K562 (cell line): ENCODE measurements around the gene SREBF1. TPM values are rescaled to one million over a fixed set of nuclear protein-coding genes. Genes with fewer than 3 reads are reported as not detected.

Experiments used
- ATAC-seq: fragments of 200-7000 bp; cut with Tn5 transposase; 3 replicates; pipeline ENCODE4 v1.9.1; 2020; ENCODE audit warnings: moderate library complexity
- BruUV-seq: library from RNA; stranded (reverse); fragments of 400-500 nt; replicated peaks from 2 replicates; lab custom pipeline; 2021; lab: Mats Ljungman, UMichigan
- CTCF ChIA-PET: fragments of 300-600 bp; formaldehyde crosslinking; extraction: SDS; loops from one replicate; lab custom pipeline; 2021; ENCODE audit warnings: low intra/inter-chr PET ratio; lab: Yijun Ruan, JAX
- POLR2A ChIA-PET: fragments of 300-600, 350-650 bp; sonication (Branson Sonifier 250); formaldehyde crosslinking; extraction: SDS; loops from one replicate; lab custom pipeline; 2021; ENCODE audit warnings: antibody characterized with exemption, inconsistent platforms; lab: Yijun Ruan, JAX
- DNase-seq, 4 experiments: peaks; one replicate each; pipeline versions ENCODE4 v3.0.0 to v3.0.0-alpha.2; 2011 to 2018; ENCODE audit warnings: low spot score in 3 of 4, mixed read lengths in 3 of 4; ENCODE audit errors: extremely low read depth in 1 of 4
- FAIRE-seq: peaks from 2 replicates; lab custom pipeline; 2011; peaks lifted over from hg19 to GRCh38; lab: Jason Lieb, UNC
- H2AFZ ChIP-seq: 2 replicates; pipeline ENCODE4 v1.6.0; 2011; ENCODE audit warnings: low read depth, low read length, control low read depth, inconsistent platforms
- H3K27ac ChIP-seq: fragments of 200-600 bp; 3 replicates; pipeline ENCODE4 v1.8.0; 2011; ENCODE audit warnings: low read depth, mild to moderate bottlenecking, control low read depth, inconsistent platforms, low read length, moderate library complexity, mixed read lengths; ENCODE audit errors: extremely low read depth
- H3K27me3 ChIP-seq, 2 experiments: fragments of 300-600 bp in 1 of 2; 2 replicates in 1 of 2; 3 replicates in 1 of 2; pipeline versions ENCODE4 v1.6.0 to v1.8.0; 2011; ENCODE audit warnings: inconsistent platforms in 2 of 2, low read length in 2 of 2, mild to moderate bottlenecking in 1 of 2, mixed read lengths in 1 of 2, moderate library complexity in 1 of 2; ENCODE audit not compliant: control insufficient read depth in 2 of 2, insufficient read depth in 2 of 2
- H3K36me3 ChIP-seq: fragments of 300-600 bp; 3 replicates; pipeline ENCODE4 v1.8.0; 2011; ENCODE audit warnings: mild to moderate bottlenecking, low read length, inconsistent platforms; ENCODE audit not compliant: control insufficient read depth, insufficient read depth
- H3K4me1 ChIP-seq, 2 experiments: fragments of 200-600 bp in 1 of 2; replicated peaks in 1 of 2; 2 replicates in 1 of 2; 3 replicates in 1 of 2; pipeline versions ENCODE4 v1.5.1 to v1.8.0; 2011; ENCODE audit warnings: inconsistent platforms in 2 of 2, low read length in 2 of 2, mild to moderate bottlenecking in 1 of 2, mixed read lengths in 1 of 2, moderate library complexity in 1 of 2; ENCODE audit not compliant: control insufficient read depth in 2 of 2, insufficient read depth in 2 of 2
- H3K4me2 ChIP-seq: 2 replicates; pipeline ENCODE4 v1.6.1; 2011; ENCODE audit warnings: low read length, control low read depth, inconsistent platforms, mixed read lengths; ENCODE audit not compliant: insufficient read depth
- H3K4me3 ChIP-seq: fragments of 200-600 bp; sonication (generic), shearing (Covaris generic); 2 replicates; pipeline ENCODE4 v1.5.1; 2016; ENCODE audit warnings: control low read depth, inconsistent platforms
- H3K79me2 ChIP-seq: fragments of 200-600 bp; 3 replicates; pipeline ENCODE4 v1.8.0; 2011; ENCODE audit warnings: low read length, inconsistent platforms; ENCODE audit not compliant: control insufficient read depth, insufficient read depth
- H3K9ac ChIP-seq, 2 experiments: 2 replicates each; pipeline versions ENCODE4 v1.6.0 to v1.6.1; 2011; ENCODE audit warnings: low read depth in 2 of 2, low read length in 2 of 2, control low read depth in 1 of 2, inconsistent platforms in 1 of 2, mild to moderate bottlenecking in 1 of 2, mixed read lengths in 1 of 2; ENCODE audit not compliant: insufficient read depth in 1 of 2
- H3K9me1 ChIP-seq: one replicate; pipeline ENCODE4 v1.6.0; 2011; ENCODE audit warnings: inconsistent platforms, mild to moderate bottlenecking, low read length, moderate library complexity; ENCODE audit not compliant: control insufficient read depth, insufficient read depth
- H3K9me3 ChIP-seq: replicated peaks from 2 replicates; pipeline ENCODE4 v1.5.1; 2011; ENCODE audit warnings: low read depth, low read length, inconsistent platforms; ENCODE audit not compliant: control insufficient read depth, insufficient read depth
- H4K20me1 ChIP-seq: replicated peaks from 2 replicates; pipeline ENCODE4 v1.6.1; 2011; ENCODE audit warnings: low read length, inconsistent platforms, mixed read lengths; ENCODE audit not compliant: control insufficient read depth, insufficient read depth
- CBFB ChIP-seq: sonication (generic); formaldehyde crosslinking; IDR thresholded peaks from 2 replicates; pipeline ENCODE4 v1.4.0; 2020; ENCODE audit warnings: mild to moderate bottlenecking, missing genetic modification reagents
- MXI1 ChIP-seq: IDR thresholded peaks from 2 replicates; pipeline ENCODE4 v1.6.1; 2011; ENCODE audit warnings: low read depth, mild to moderate bottlenecking, improper control_type of control experiment, low read length
- MYC ChIP-seq, 2 experiments: fragments of 250-450 bp in 1 of 2; sonication (Bioruptor Pico) in 1 of 2; IDR thresholded peaks; 2 replicates each; pipeline versions ENCODE4 v1.5.1 to v1.6.1; 2012 to 2021; ENCODE audit warnings: low read depth in 2 of 2, borderline replicate concordance in 1 of 2, improper control_type of control experiment in 1 of 2, low read length in 1 of 2, mild to moderate bottlenecking in 1 of 2, moderate library complexity in 1 of 2
- OTX1 ChIP-seq: fragments of 450-650 bp; formaldehyde crosslinking; IDR thresholded peaks from 2 replicates; pipeline ENCODE4 v1.4.0; 2022; ENCODE audit warnings: mild to moderate bottlenecking
- STAG1 ChIP-seq: sonication (generic); formaldehyde crosslinking; IDR thresholded peaks from 2 replicates; pipeline ENCODE4 v1.5.0; 2020; ENCODE audit warnings: missing genetic modification reagents, borderline replicate concordance
- ZNF282 ChIP-seq: sonication (generic); formaldehyde crosslinking; IDR thresholded peaks from 2 replicates; pipeline ENCODE4 v1.8.1; 2023; ENCODE audit warnings: missing genetic modification reagents
- ZNF668 ChIP-seq: fragments of 250-450 bp; sonication (Bioruptor Pico); IDR thresholded peaks from 2 replicates; pipeline ENCODE4 v1.8.0; 2022; ENCODE audit warnings: mild to moderate bottlenecking, inconsistent platforms
- WGBS: fragments of 100-300 bp; shearing (Covaris generic); methylation state at CpG from one replicate; pipeline ENCODE4 v1.1.6; 2016; ENCODE audit warnings: low coverage, mixed read lengths; ENCODE audit not compliant: insufficient coverage; ENCODE audit errors: missing lambda C conversion rate; 5-methylcytosine and 5-hydroxymethylcytosine counted together
- in situ Hi-C: fragments of 300-500 bp; cut with MboI; formaldehyde crosslinking; loops from 4 replicates; pipeline ENCODE4 v1.15.0; 2018; ENCODE audit warnings: inconsistent platforms, mixed read lengths
- intact Hi-C: fragments of 100-400 bp; cut with micrococcal nuclease; formaldehyde crosslinking; loops from 2 replicates; pipeline ENCODE4 v1.14.2; 2022
- polyA plus RNA-seq, 8 experiments: library from polyadenylated mRNA; depleted of rRNA in 4 of 8; stranded (reverse) in 5 of 8; unstranded in 3 of 8; fragments of >200 nt; fragmentation: Nextera tagmentation in 2 of 8; fragmentation: Illumina TruSeq in 1 of 8; extraction: Ambion mirVana in 2 of 8; extraction: Trizol in 1 of 8; gene quantifications; 2 replicates each; pipeline versions ENCODE4 v1.2.1 to v1.2.3, GENCODE V29; 2011 to 2014; ENCODE audit warnings: inconsistent platforms in 1 of 8, missing spikeins in 1 of 8
- total RNA-seq, 7 experiments: library from RNA; depleted of rRNA in 6 of 7; stranded (reverse); fragments of >200 nt in 6 of 7; fragmentation: Illumina TruSeq in 2 of 7; extraction: Trizol in 2 of 7; gene quantifications; 2 replicates each; pipeline versions ENCODE4 v1.2.1 to v1.2.3, GENCODE V29; 2011 to 2021; ENCODE audit warnings: low replicate concordance in 1 of 7
- TF ChIP-seq, protein P1 (sequence below): fragments of 450-650 bp; IDR thresholded peaks from 2 replicates; pipeline ENCODE4 v1.6.1; 2016; ENCODE audit warnings: mild to moderate bottlenecking
- TF ChIP-seq, protein P2 (sequence below): fragments of 450-650 bp; conservative IDR thresholded peaks from 2 replicates; pipeline ENCODE4 v1.6.1; 2016; ENCODE audit warnings: missing genetic modification characterization, low read depth, mild to moderate bottlenecking, missing compliant biosample characterization, moderate library complexity
- TF ChIP-seq, protein P3 (sequence below): sonication (generic); formaldehyde crosslinking; IDR thresholded peaks from 2 replicates; pipeline ENCODE4 v1.8.0; 2022; ENCODE audit warnings: missing genetic modification reagents, mild to moderate bottlenecking, borderline replicate concordance
- TF ChIP-seq, protein P4 (sequence below), 2 experiments: fragments of 450-650 bp; conservative IDR thresholded peaks; 2 replicates each; pipeline ENCODE4 v1.6.1; 2017; ENCODE audit warnings: mild to moderate bottlenecking in 2 of 2, moderate library complexity in 2 of 2

SREBF1 gene
- total and polyA plus RNA-seq, 9 of the 15 experiments (the other 6 are each of a cell fraction or from before 2014, with no cell fraction given) = 1.6 to 169 (median 69.4) TPM

DNA sequence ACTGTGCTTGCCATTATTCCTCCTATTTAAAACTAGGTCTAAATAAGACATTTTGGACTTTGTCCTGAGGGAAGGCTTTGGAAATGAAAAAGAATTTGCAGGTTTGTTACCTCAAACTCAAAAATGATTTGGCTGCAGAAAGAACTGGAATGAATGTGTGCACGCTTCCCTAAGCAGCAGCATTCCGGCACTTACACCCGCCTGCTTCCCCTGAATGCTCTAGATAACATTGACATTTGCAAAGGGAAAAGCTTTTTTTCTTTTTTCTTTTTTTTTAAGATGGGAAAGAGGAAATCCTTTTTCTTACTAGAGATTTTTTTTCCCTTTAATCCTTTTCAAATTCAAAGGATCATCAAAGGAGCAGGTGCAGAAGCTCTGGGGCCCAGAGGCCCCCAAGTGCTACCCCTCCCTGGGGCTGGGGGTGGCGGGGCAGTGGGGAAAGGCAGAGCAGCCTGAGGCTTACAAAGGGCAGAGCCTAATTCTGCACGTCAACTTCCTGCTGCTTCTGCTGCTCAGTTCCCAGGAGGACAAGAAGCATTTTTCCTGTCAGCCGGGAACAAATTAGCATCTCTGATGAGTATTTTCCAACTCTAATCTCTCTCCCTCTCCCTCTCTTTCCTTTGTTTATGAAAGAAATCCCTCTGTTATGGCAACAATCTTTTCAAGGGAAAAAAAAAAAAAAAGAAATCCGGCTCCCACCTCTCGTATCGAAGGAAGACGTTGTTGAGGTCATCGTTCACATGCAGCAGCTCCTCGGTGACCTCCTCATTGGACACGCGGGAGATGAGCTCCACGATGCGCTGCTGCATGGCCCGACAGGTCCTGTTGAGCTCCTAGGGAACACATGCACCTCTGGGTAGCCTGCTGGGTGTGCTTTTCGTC, 32.1 kb upstream of the SREBF1 start:
- Histone ChIP-seq H3K27me3 (no peaks in the 10 kb centered on the region), H3K4me2 (no peak overlapping the region), H3K4me1 (peaks cover 0 to 3% of the 10 kb centered on the region in 2 experiments; a peak in 1 of 5 replicates), H3K36me3 (no peaks in the 10 kb centered on the region), H3K9me3 (no peaks in the 10 kb centered on the region), H3K79me2 (no peaks in the 10 kb centered on the region), H3K9me1 (no peaks in the 10 kb centered on the region), H2AFZ (no peak overlapping the region), H4K20me1 (no peaks in the 10 kb centered on the region), H3K27ac (no peak overlapping the region), H3K4me3 (no peak overlapping the region), H3K9ac (no peak overlapping the region)
- ATAC-seq = no peak
- 52% methylated on average over 13 of the region's 18 CpGs for WGBS
- DNase-seq = no peak
- CTCF ChIA-PET = no interaction called here
- POLR2A ChIA-PET = no interaction called here
- TF ChIP-seq, protein P1, sequence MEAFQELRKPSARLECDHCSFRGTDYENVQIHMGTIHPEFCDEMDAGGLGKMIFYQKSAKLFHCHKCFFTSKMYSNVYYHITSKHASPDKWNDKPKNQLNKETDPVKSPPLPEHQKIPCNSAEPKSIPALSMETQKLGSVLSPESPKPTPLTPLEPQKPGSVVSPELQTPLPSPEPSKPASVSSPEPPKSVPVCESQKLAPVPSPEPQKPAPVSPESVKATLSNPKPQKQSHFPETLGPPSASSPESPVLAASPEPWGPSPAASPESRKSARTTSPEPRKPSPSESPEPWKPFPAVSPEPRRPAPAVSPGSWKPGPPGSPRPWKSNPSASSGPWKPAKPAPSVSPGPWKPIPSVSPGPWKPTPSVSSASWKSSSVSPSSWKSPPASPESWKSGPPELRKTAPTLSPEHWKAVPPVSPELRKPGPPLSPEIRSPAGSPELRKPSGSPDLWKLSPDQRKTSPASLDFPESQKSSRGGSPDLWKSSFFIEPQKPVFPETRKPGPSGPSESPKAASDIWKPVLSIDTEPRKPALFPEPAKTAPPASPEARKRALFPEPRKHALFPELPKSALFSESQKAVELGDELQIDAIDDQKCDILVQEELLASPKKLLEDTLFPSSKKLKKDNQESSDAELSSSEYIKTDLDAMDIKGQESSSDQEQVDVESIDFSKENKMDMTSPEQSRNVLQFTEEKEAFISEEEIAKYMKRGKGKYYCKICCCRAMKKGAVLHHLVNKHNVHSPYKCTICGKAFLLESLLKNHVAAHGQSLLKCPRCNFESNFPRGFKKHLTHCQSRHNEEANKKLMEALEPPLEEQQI = no peak
- TF ChIP-seq, protein P2, sequence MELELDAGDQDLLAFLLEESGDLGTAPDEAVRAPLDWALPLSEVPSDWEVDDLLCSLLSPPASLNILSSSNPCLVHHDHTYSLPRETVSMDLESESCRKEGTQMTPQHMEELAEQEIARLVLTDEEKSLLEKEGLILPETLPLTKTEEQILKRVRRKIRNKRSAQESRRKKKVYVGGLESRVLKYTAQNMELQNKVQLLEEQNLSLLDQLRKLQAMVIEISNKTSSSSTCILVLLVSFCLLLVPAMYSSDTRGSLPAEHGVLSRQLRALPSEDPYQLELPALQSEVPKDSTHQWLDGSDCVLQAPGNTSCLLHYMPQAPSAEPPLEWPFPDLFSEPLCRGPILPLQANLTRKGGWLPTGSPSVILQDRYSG = no peak
- TF ChIP-seq ZNF282 (CRISPR knock-in tag) (no peak), STAG1 (no peak), MYC (IDR thresholded peaks at IDR 0.05; ENCODE audit: low read depth, low read length) (no peak), MYC (CRISPR knock-in tag; IDR thresholded peaks at IDR 0.05; ENCODE audit: borderline replicate concordance, low read depth) (no peak), CBFB (no peak), ZNF668 (CRISPR knock-in tag) (no peak), OTX1 (CRISPR knock-in tag) (no peak), MXI1 (no peak)
- TF ChIP-seq, protein P3, sequence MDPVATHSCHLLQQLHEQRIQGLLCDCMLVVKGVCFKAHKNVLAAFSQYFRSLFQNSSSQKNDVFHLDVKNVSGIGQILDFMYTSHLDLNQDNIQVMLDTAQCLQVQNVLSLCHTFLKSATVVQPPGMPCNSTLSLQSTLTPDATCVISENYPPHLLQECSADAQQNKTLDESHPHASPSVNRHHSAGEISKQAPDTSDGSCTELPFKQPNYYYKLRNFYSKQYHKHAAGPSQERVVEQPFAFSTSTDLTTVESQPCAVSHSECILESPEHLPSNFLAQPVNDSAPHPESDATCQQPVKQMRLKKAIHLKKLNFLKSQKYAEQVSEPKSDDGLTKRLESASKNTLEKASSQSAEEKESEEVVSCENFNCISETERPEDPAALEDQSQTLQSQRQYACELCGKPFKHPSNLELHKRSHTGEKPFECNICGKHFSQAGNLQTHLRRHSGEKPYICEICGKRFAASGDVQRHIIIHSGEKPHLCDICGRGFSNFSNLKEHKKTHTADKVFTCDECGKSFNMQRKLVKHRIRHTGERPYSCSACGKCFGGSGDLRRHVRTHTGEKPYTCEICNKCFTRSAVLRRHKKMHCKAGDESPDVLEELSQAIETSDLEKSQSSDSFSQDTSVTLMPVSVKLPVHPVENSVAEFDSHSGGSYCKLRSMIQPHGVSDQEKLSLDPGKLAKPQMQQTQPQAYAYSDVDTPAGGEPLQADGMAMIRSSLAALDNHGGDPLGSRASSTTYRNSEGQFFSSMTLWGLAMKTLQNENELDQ (CRISPR knock-in tag) = no peak
- TF ChIP-seq, protein P4, sequence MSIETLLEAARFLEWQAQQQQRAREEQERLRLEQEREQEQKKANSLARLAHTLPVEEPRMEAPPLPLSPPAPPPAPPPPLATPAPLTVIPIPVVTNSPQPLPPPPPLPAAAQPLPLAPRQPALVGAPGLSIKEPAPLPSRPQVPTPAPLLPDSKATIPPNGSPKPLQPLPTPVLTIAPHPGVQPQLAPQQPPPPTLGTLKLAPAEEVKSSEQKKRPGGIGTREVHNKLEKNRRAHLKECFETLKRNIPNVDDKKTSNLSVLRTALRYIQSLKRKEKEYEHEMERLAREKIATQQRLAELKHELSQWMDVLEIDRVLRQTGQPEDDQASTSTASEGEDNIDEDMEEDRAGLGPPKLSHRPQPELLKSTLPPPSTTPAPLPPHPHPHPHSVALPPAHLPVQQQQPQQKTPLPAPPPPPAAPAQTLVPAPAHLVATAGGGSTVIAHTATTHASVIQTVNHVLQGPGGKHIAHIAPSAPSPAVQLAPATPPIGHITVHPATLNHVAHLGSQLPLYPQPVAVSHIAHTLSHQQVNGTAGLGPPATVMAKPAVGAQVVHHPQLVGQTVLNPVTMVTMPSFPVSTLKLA (conservative IDR thresholded peaks at IDR 0.05) = no peak
- no TSS peak for BruUV-seq
- FAIRE-seq = no peak
- intact Hi-C loops = no loop called here
- in situ Hi-C loops = no loop called here
